Colonic mucosa (tissue), 4 donors: Measurements from ENCODE around the gene CCND1. TPM values are rescaled to one million over a fixed set of nuclear protein-coding genes. Genes with fewer than 3 reads are reported as not detected.

ENCODE experiments used
- DNase-seq: peaks from one replicate; pipeline ENCODE4 v3.0.0-alpha.2; 2020
- H3K27ac ChIP-seq: fragments of 200-600 bp; one replicate; pipeline ENCODE4 v1.8.0; 2021
- H3K27me3 ChIP-seq: fragments of 200-600 bp; one replicate; pipeline ENCODE4 v1.8.0; 2021
- H3K36me3 ChIP-seq: fragments of 200-600 bp; one replicate; pipeline ENCODE4 v1.8.0; 2021
- H3K4me1 ChIP-seq: fragments of 200-600 bp; one replicate; pipeline ENCODE4 v1.8.0; 2021; ENCODE audit warnings: mild to moderate bottlenecking
- H3K4me3 ChIP-seq: fragments of 200-600 bp; one replicate; pipeline ENCODE4 v1.8.0; 2021
- H3K9ac ChIP-seq, 2 donors: one replicate each; pipeline ENCODE4 v1.7.0; 2013; ENCODE audit warnings: control low read depth in 2 of 2, low read depth in 2 of 2, low read length in 2 of 2
- H3K9me3 ChIP-seq: fragments of 200-600 bp; one replicate; pipeline ENCODE4 v1.8.0; 2021
- intact Hi-C: fragments of 100-400 bp; cut with DNase I; formaldehyde crosslinking; loops from one replicate; pipeline ENCODE4 v1.14.1; 2022
- total RNA-seq, 2 donors: library from RNA; stranded (reverse); fragmentation: NEBNext Ultra II Directional in 1 of 2; extraction: Animal tissue kit (Norgen Biotek cat#: 25700) in 1 of 2; gene quantifications; one replicate each; pipeline ENCODE4 v1.2.1, GENCODE V29; 2021
- TF ChIP-seq, protein P1 (sequence below): fragments of 200-600 bp; IDR thresholded peaks from one replicate; pipeline ENCODE4 v1.8.0; 2022; ENCODE audit warnings: antibody characterized with exemption, mild to moderate bottlenecking
- donor health status: healthy.
- donor health status: DM: no; HTN: no; CAD: no.
- donor health status: DM: no; HTN: no; CAD: no.

CCND1 gene
- total RNA-seq, 2 donors from 2014 or later = 59.7 to 94.6 TPM

DNA sequence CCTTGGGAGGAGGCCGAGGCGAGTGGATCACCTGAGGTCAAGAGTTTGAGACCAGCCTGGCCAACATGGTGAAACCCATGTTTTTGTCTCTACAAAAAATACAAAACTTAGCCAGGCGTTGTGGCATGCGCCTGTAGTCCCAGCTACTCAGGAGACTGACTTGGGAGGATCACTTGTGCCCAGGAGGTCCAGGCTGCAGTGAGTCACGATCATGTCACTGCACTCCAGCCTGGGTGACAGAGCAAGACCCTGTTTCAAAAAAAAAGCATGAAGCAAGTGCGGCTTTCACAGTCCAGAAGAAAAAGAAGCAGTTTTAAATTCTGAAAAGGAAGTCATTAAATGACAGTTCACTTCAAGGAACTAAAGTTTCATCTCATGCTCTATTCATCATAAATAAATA is 41.3 kb downstream of the CCND1 start:
- intact Hi-C loops = no loop called here
- TF ChIP-seq, protein P1, sequence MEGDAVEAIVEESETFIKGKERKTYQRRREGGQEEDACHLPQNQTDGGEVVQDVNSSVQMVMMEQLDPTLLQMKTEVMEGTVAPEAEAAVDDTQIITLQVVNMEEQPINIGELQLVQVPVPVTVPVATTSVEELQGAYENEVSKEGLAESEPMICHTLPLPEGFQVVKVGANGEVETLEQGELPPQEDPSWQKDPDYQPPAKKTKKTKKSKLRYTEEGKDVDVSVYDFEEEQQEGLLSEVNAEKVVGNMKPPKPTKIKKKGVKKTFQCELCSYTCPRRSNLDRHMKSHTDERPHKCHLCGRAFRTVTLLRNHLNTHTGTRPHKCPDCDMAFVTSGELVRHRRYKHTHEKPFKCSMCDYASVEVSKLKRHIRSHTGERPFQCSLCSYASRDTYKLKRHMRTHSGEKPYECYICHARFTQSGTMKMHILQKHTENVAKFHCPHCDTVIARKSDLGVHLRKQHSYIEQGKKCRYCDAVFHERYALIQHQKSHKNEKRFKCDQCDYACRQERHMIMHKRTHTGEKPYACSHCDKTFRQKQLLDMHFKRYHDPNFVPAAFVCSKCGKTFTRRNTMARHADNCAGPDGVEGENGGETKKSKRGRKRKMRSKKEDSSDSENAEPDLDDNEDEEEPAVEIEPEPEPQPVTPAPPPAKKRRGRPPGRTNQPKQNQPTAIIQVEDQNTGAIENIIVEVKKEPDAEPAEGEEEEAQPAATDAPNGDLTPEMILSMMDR = no peak
- Histone ChIP-seq H3K36me3 (no peaks in the 10 kb centered on the region), H3K4me3 (no peak overlapping the region), H3K4me1 (no peaks in the 10 kb centered on the region), H3K27ac (no peak overlapping the region), H3K9ac (no peak overlapping the region), H3K9me3 (no peaks in the 10 kb centered on the region), H3K27me3 (no peaks in the 10 kb centered on the region)
- DNase-seq = no peak

DNA sequence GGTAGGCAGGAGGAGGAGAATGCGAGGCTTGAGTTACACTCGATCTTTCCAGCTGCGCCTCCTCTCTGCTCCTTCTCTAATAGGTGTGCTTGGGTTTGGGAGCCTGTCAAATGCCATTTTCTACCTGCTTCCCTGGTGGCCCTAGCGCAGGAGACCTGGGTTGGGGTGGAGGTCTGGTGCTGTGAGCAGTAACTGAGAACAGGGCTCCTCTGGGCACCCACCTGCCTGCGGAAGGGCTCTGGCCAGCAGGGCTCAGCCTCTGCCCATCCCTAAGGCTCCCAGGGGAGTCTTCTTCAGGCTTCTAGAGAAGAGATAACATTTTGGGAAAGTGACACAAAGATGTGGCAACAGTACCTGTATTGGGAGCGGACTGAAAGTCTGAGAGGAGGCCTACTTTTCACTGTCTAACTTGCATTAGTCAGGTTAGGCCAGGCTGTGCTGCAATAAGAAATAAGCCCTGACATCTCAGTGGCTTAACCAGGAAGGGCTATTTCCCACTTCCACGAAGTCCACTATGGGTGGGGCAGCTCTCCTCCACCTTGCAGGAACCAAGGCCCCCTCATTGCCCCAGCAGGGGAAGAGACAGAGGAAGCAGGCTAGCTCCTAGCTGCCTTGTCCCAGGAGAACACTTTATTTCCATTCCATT is 41.8 kb downstream of the CCND1 start:
- no peak overlapping the region for H3K9ac ChIP-seq
- H3K36me3 ChIP-seq = no peaks in the 10 kb centered on the region
- no peaks in the 10 kb centered on the region for H3K4me1 ChIP-seq
- no peaks in the 10 kb centered on the region for H3K9me3 ChIP-seq
- H3K27ac ChIP-seq = no peak overlapping the region
- intact Hi-C loops = no loop called here
- DNase-seq = no peak
- H3K4me3 ChIP-seq = no peak overlapping the region
- no peaks in the 10 kb centered on the region for H3K27me3 ChIP-seq
- TF ChIP-seq, protein P1 = no peak

DNA sequence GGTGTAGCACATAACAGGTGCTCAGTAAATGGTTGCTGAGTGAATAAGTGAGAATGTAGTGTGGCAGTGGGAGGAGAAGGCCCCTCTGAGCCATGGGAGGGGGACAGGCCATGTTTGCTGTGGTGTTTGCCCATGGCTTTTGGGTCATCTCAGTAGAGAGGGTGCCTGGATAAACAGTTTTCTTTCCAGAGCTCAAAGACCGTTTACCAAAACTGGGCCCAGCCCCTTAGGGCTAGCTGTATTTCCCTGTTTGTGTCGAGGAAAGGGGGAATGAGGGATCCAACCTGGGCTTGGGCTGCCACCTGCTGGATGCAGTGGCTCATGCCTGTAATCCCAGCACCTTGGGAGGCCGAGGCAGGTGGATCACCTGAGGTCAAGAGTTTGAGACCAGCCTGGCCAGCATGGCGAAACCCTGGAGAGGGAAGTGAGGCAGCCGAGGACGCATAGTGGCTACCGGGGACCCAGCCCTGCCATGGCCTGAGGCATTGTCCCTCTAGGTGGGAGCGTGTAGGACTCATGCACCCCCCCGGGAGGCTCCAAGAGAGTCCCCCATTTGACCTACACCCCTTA is 42.9 kb downstream of the CCND1 start:
- Histone ChIP-seq H3K9ac (no peak overlapping the region), H3K36me3 (no peaks in the 10 kb centered on the region), H3K27me3 (no peaks in the 10 kb centered on the region), H3K27ac (no peak overlapping the region), H3K4me1 (no peaks in the 10 kb centered on the region), H3K4me3 (no peak overlapping the region), H3K9me3 (no peaks in the 10 kb centered on the region)
- TF ChIP-seq, protein P1 = peak; percentile 39
- intact Hi-C loops = loop anchor here (2.0 kb wide), 1 partner anchor 205 kb away; no protein-coding TSS in a partner anchor
- DNase-seq = no peak

DNA sequence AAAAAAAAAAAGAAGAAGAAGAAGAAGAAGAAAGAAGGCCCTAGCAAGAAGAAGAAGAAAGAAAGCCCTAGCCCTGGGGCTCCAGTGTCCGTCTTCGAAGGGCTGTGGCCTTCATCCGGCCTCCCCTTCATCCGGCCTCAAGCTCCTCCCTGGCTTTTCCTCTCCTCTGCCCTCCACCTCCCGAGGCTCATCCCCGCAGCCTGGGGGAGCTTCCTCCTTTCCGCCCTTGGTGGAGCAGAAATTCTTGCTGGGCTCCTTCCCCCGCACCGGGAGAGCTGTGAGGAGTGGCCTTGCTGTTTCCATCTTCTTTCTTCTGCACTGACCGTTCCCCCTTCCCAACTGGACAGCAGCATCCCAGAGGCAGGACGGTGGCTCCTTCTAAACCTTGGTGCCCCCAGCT is 43.7 kb downstream of the CCND1 start:
- intact Hi-C loops = loop anchor here (2.0 to 5.0 kb wide), 3 partner anchors 118 to 513 kb away; no protein-coding TSS in a partner anchor
- Histone ChIP-seq H3K9me3 (no peaks in the 10 kb centered on the region), H3K27me3 (no peaks in the 10 kb centered on the region), H3K36me3 (no peaks in the 10 kb centered on the region), H3K27ac (no peak overlapping the region), H3K4me3 (no peak overlapping the region), H3K4me1 (no peaks in the 10 kb centered on the region), H3K9ac (no peak overlapping the region)
- no peak for DNase-seq
- TF ChIP-seq, protein P1 = no peak

GRCh38 chr11:69685348-69685747 is 44.4 kb downstream of the CCND1 start:
- Histone ChIP-seq H3K9me3 (no peaks in the 10 kb centered on the region), H3K27ac (no peak overlapping the region), H3K36me3 (no peaks in the 10 kb centered on the region), H3K4me1 (no peaks in the 10 kb centered on the region), H3K4me3 (peak overlapping the region; percentile 9), H3K27me3 (no peaks in the 10 kb centered on the region), H3K9ac (no peak overlapping the region)
- TF ChIP-seq, protein P1 = no peak
- intact Hi-C loops = loop anchor here (2.0 to 5.0 kb wide), 3 partner anchors 117 to 512 kb away; no protein-coding TSS in a partner anchor
- no peak for DNase-seq
